GM21723 (cell line): ENCODE results near the gene ADAM12.
"Not testable (repeated sequence)": the region's sequence is repeated elsewhere in the genome, so short reads cannot be mapped to it uniquely, and the experiment has no call there.

ENCODE experiments used
- ATAC-seq: cut with Tn5 transposase; IDR thresholded peaks from one replicate; pipeline ENCODE4 v1.9.1; 2021; ENCODE audit warnings: mild to moderate bottlenecking, moderate library complexity; ENCODE audit not compliant: unreplicated experiment

ADAM12 gene

GRCh38 chr10:126402721-126403695 is 14.7 kb upstream of the ADAM12 start:
- ATAC-seq = no peak

GRCh38 chr10:126400641-126401040 is 12.4 kb upstream of the ADAM12 start:
- ATAC-seq = no peak

GRCh38 chr10:126398924-126399323 is 10.6 kb upstream of the ADAM12 start:
- no peak for ATAC-seq

GRCh38 chr10:126398383-126398743 is 10.1 kb upstream of the ADAM12 start:
- ATAC-seq = no peak

GRCh38 chr10:126397640-126398382 is 9.5 kb upstream of the ADAM12 start:
- ATAC-seq = no peak

GRCh38 chr10:126397156-126397555 is 8.9 kb upstream of the ADAM12 start:
- no peak for ATAC-seq

GRCh38 chr10:126394948-126395347 is 6.7 kb upstream of the ADAM12 start:
- ATAC-seq = no peak

GRCh38 chr10:126393076-126393475 is 4.8 kb upstream of the ADAM12 start:
- no peak for ATAC-seq

- no peak for ATAC-seq
Measured at GRCh38 chr10:126392469-126392868, 4.2 kb upstream of the ADAM12 start.

- ATAC-seq = no peak
Measured at GRCh38 chr10:126392068-126392467, 3.8 kb upstream of the ADAM12 start.

GRCh38 chr10:126391192-126391885 is 3.1 kb upstream of the ADAM12 start:
- no peak for ATAC-seq

GRCh38 chr10:126390324-126390723 is 2.0 kb upstream of the ADAM12 start:
- ATAC-seq = no peak

- ATAC-seq = no peak
Measured at GRCh38 chr10:126387041-126387921, 996 bp downstream of the ADAM12 start.

GRCh38 chr10:126384269-126384873 is 3.9 kb downstream of the ADAM12 start:
- ATAC-seq = no peak

- no peak for ATAC-seq
Measured at GRCh38 chr10:126380352-126381076, 7.8 kb downstream of the ADAM12 start.

- ATAC-seq = not testable (repeated sequence)
Measured at GRCh38 chr10:126379166-126379565, 9.1 kb downstream of the ADAM12 start.

GRCh38 chr10:126376956-126377355 is 11.3 kb downstream of the ADAM12 start:
- ATAC-seq = no peak

GRCh38 chr10:126375926-126376554 is 12.2 kb downstream of the ADAM12 start:
- ATAC-seq = no peak

- no peak for ATAC-seq
Measured at GRCh38 chr10:126375299-126375698, 13.0 kb downstream of the ADAM12 start.
